T-helper 22 cell (primary cell): ENCODE results near the gene BICC1.
"Not testable (repeated sequence)": the region's sequence is repeated elsewhere in the genome, so short reads cannot be mapped to it uniquely, and the experiment has no call there.

ENCODE experiments used
- DNase-seq: peaks from one replicate; pipeline ENCODE4 v3.0.0-alpha.2; 2020; ENCODE audit warnings: low read depth

BICC1 gene

GRCh38 chr10:58858123-58858522 is 345.5 kb downstream of the BICC1 start:
- not testable (repeated sequence) for DNase-seq

GRCh38 chr10:58859526-58859925 is 346.9 kb downstream of the BICC1 start:
- no peak for DNase-seq

DNA sequence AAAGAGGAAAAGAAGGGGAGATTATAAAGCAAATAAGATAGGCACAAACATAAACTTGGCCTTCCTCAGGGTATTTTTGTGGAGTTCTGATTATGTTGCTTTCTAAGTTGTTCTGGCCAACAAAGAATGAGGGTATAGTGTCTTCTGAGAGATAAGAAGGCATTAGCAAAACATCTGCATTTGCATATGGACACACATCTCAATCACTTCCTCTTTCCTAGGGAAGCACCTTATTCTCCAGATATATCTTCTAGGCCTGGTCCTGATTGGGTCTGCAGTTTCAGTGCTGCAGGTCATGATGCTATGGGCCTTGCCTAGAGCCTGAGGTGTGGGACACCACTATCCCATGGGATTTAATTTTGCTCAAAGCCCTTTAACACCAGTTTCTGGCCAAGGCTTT is 355.0 kb downstream of the BICC1 start:
- no peak for DNase-seq

GRCh38 chr10:58868736-58869435 is 356.2 kb downstream of the BICC1 start:
- no peak for DNase-seq

DNA sequence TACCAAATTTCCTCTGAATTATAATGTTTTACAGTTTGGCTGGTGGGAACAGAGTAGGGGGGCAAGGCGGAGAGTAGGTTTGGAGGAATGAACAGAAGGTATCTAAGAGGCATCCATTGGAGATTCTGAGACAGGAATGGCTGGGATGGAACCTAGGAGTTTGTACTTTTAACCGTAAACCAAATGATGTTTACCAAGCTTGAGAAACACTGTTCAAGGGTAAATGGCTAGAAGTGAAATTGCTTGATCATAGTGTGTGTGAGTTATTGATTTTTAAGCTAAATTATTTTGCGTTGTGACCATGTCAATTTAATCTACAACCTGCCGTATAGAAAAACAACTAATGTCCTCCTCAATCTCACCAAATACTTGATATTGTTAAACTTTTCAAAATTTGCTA is 357.4 kb downstream of the BICC1 start:
- no peak for DNase-seq

DNA sequence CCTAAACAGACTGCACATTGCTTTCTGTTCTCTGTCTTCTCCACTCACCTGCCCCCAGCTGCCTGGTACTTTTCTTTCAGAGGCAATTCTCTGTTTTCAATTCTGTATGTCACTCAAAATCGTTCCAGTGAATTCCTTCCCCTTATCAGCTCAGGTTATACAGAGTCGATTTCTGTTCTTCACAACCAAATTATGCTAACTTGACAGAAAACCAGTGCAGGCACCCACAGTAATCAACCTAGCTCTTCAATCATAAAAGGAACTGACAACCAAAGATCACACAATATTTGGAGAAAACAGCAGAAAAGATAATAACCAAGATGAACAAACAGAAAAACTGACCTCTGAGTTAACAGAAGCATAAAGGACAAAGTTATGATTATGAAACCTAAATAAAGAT is 360.5 kb downstream of the BICC1 start:
- no peak for DNase-seq
